Fibroblast of villous mesenchyme (primary cell): ENCODE measurements around the gene EHBP1L1. TPM values are rescaled to one million over a fixed set of nuclear protein-coding genes. Genes with fewer than 3 reads are reported as not detected.

ENCODE experiments used
- DNase-seq: peaks from one replicate; pipeline ENCODE4 v3.0.0-alpha.2; 2010; ENCODE audit warnings: low read depth
- H3K4me3 ChIP-seq: 2 replicates; pipeline ENCODE4 v1.5.1; 2011; ENCODE audit warnings: low read depth, mild to moderate bottlenecking, low read length
- total RNA-seq: library from RNA; depleted of rRNA; stranded (reverse); fragments of >200 nt; gene quantifications from 2 replicates; pipeline ENCODE4 v1.2.3, GENCODE V29; 2012
- TF ChIP-seq, protein P1 (sequence below): IDR thresholded peaks from 2 replicates; pipeline ENCODE4 v1.5.1; 2012; ENCODE audit warnings: low read depth, mild to moderate bottlenecking, low read length; ENCODE audit not compliant: insufficient read depth

Gene EHBP1L1
- total RNA-seq, 1 donor, result 33.7 TPM

DNA sequence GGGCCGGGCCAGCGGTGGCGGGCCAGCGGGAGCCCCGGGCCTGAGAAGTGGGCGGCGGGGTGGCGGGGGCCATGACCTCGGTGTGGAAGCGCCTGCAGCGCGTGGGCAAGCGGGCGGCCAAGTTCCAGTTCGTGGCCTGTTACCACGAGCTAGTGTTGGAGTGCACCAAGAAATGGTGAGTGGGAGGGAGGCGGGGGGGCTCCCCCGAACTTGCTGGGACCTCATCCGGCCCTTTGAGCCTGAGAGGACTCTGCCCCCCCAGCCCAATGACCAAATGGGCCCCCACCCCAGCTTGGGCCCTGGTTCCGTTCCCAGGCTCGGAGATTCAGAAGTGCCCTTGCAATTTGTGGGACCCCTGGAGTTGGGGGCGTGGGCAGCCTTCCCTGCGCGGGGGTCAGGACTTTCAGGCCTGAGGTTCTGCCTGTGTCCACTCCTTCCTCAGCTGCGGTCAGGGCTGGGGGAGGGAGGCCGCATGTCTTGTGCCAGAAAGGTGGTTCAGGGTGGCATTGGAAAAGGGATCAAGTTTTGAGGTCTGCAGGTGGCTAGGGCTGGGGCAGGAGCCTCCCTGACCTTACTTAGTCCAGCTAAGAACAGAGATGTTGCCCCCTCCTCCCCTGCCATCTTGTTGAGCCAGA is 496 bp downstream of the EHBP1L1 start:
- no peak for DNase-seq
- peak overlapping the region; percentile 74 for H3K4me3 ChIP-seq
- TF ChIP-seq, protein P1, sequence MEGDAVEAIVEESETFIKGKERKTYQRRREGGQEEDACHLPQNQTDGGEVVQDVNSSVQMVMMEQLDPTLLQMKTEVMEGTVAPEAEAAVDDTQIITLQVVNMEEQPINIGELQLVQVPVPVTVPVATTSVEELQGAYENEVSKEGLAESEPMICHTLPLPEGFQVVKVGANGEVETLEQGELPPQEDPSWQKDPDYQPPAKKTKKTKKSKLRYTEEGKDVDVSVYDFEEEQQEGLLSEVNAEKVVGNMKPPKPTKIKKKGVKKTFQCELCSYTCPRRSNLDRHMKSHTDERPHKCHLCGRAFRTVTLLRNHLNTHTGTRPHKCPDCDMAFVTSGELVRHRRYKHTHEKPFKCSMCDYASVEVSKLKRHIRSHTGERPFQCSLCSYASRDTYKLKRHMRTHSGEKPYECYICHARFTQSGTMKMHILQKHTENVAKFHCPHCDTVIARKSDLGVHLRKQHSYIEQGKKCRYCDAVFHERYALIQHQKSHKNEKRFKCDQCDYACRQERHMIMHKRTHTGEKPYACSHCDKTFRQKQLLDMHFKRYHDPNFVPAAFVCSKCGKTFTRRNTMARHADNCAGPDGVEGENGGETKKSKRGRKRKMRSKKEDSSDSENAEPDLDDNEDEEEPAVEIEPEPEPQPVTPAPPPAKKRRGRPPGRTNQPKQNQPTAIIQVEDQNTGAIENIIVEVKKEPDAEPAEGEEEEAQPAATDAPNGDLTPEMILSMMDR, result no peak

DNA sequence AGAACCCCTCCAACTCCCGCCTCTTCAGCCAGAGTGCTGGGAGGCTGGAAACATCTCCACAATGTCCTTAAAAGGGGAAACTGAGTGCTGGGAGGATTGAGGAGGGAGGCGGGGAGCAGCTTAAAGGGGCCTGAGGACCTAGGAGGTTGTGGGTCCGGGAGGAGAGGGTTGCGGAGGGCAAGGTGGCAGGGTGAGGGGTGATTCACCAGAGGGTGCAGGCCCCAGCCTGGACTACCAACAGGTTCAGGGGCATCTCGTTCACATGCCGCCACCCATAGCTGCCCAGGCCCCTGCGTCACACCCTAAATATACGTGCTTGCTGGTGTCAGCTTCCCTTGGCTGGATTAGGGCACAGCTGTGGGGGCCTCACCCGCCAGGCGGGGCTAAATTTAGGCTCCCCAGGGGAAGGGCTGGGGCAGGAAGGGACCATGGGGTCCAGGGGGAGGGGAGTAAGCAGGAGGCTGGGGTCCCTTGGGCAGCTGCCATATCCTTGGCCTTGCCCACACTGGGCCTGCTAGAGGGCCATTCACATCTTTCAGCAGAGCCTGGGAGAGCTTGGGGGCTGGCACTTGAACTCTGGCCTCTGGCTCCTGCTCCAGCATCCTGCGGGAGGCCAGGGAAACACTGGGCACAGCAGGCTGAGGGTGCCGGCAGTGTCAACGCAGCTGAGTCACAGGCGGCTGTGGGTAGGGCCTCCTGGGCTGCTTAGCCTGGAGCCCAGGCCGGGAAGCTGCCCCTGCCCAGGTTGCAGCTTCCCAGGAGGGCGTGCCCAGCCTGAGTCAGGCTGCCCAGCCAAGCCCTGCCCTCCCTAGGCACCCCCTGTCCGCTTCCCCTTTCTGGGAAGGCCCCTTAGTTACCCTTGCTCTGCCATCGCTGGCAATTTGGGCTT is 1.3 kb downstream of the EHBP1L1 start:
- peak; percentile 75 for DNase-seq
- TF ChIP-seq, protein P1, result no peak
- H3K4me3 ChIP-seq, result peak overlapping the region; percentile 74

DNA sequence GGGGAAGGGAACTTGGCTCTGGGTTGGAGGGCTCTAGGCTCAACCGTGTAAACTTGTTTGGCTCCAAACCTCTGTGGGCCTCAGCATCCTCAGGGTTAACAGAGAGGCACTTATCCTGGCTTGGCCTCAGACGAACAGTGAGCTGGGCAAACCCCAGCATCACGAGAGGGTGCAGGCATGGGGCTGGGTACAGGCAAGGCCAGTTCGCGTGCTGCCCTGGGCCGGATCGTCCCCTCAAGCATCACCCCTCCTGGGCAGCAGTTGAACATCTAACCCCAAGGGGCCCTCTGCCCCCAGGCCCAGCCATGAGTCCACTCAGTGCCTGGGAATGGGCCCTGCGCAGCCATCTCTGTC is 1.9 kb downstream of the EHBP1L1 start:
- no peak for DNase-seq
- peak overlapping the region; percentile 74 for H3K4me3 ChIP-seq

DNA sequence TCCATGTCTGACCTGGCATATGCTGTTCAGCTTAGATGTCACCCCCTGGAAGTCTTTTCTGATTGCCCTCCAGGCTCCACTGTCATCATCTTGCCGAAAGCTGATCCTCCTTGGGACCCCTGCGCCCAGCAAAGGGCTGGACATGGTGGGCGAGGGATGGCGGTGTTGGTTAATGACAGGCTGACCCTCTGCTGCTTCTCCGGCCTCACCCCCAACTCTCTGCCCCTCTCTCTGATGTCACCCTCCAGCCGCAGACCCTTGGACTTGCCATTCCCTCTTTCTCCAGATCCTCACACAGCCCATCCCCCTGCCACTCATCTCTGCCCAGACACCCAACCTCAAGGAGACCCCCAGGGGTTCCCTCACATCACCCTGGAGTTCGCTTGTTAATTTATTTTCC is 2.3 kb downstream of the EHBP1L1 start:
- H3K4me3 ChIP-seq, result no peak overlapping the region
- TF ChIP-seq, protein P1, result no peak
- no peak for DNase-seq

More for the DNA sequence above, 1.9 kb downstream of the EHBP1L1 start:
- TF ChIP-seq, protein P1, result no peak

DNA sequence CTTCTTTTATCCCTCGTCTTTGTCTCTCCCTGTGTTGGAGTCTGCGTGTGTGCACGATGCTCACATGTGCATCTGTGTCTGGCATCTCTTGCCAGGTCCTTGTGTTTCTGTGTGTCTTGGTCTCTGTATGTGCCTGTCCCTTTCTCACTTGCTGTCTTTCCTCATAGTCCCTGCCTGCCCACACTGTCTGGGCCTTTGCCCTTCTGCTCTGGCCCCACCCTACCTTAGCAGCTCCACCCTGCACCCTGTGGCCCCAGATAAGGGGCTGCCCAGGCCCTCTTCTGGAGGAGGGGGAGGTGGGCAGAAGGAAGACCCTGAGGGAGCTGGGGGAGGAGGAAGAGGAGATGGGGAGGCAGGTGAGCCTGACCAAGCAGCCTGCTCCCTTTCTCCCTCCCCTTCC is 2.8 kb downstream of the EHBP1L1 start:
- no peak overlapping the region for H3K4me3 ChIP-seq
- DNase-seq, result no peak
- TF ChIP-seq, protein P1, result no peak

DNA sequence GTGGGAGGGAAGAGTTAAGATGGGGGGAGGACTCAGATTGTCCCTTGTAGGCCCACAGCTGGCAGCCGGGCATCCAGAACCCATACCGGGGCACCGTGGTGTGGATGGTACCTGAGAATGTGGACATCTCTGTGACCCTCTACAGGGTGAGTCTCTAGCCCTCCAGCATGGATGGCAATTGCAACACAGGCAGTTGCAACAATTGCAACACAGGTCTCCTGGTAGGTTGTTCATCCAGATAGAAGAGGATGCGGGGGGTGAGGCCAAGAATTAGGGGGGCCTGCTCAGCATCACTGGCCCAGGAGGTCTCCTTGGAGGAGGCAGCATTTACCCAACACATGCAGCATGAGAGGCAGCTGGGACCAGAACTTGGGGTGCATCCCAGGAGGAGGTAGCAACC is 3.4 kb downstream of the EHBP1L1 start:
- no peak for DNase-seq
- TF ChIP-seq, protein P1, result no peak
- H3K4me3 ChIP-seq, result no peak overlapping the region
